ENCODE results near the gene BHLHE40. TPM values are rescaled to one million over a fixed set of nuclear protein-coding genes. Genes with fewer than 3 reads are reported as not detected.
"Not testable (repeated sequence)": the region's sequence is repeated elsewhere in the genome, so short reads cannot be mapped to it uniquely, and the experiment has no call there.

The BHLHE40 gene
- total RNA-seq, 1 donor from 2014 or later: 174 TPM

DNA sequence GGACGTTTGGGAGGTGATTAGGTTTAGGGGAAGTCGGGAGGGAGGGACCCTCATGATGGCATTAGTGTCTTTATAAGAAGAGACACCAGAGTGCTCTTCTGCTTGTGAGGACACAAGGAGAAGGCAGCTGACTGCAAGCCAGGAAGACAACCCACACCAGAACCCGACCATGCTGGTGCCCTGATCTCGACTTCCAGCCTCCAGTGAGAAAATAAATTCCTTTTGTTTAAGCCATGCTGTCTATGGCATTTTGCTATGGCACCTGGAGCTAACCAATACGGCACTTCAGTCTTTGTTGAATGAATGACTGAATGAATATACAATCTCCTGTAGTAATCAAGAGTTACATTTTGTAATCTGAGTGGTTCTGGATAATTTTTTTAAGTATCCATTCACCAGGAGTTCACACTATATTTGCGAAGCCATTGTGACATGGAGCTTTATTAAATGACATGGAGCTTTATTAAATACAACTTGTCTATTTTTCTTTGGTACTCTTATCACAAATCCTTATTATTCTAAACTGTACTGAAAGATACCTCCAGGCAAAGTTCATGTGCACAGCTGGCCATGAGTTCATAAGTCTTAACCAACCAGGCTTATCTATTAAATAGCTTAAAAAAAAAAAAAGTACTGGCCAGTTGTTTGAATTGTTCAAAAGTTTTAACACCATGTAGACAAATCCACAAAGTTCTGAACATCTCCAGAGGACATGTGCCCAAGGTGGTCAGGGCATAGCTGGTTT is 24.8 kb upstream of the BHLHE40 start:
- no peak for DNase-seq (ENCODE audit: low read depth)
- no peak overlapping the region for H3K4me3 ChIP-seq (ENCODE audit: low read depth, low read length)
- H3K36me3 ChIP-seq (ENCODE audit: control insufficient read depth, insufficient read depth, low read length): no peaks in the 10 kb centered on the region
- TF ChIP-seq, protein P1, sequence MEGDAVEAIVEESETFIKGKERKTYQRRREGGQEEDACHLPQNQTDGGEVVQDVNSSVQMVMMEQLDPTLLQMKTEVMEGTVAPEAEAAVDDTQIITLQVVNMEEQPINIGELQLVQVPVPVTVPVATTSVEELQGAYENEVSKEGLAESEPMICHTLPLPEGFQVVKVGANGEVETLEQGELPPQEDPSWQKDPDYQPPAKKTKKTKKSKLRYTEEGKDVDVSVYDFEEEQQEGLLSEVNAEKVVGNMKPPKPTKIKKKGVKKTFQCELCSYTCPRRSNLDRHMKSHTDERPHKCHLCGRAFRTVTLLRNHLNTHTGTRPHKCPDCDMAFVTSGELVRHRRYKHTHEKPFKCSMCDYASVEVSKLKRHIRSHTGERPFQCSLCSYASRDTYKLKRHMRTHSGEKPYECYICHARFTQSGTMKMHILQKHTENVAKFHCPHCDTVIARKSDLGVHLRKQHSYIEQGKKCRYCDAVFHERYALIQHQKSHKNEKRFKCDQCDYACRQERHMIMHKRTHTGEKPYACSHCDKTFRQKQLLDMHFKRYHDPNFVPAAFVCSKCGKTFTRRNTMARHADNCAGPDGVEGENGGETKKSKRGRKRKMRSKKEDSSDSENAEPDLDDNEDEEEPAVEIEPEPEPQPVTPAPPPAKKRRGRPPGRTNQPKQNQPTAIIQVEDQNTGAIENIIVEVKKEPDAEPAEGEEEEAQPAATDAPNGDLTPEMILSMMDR (IDR thresholded peaks at IDR 0.05; ENCODE audit: insufficient read depth, low read length, poor library complexity, severe bottlenecking): no peak
- no peaks in the 10 kb centered on the region for H3K27me3 ChIP-seq (ENCODE audit: control insufficient read depth, insufficient read depth, low read length)

DNA sequence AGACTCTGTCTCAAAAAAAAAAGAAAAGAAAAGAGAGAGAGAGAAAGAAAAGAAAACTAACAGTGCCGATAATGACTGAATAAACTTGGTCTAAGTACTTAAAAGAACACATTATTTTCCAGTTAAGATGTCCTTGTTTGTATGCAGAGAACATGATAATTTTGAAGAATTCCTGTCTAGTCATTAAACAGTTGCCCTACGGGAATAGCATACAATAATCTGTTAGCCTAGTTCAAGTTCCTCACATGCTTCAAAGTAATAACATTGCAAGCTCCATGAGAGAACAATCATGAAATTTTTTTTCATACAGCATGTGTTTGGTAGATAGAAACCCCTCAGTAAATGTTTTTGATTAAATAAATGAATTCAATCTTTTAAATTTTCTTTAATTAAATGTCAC is 23.1 kb upstream of the BHLHE40 start:
- Histone ChIP-seq H3K27me3 (ENCODE audit: control insufficient read depth, insufficient read depth, low read length) (no peaks in the 10 kb centered on the region), H3K36me3 (ENCODE audit: control insufficient read depth, insufficient read depth, low read length) (no peaks in the 10 kb centered on the region), H3K4me3 (ENCODE audit: low read depth, low read length) (no peak overlapping the region)
- no peak for DNase-seq (ENCODE audit: low read depth)
- TF ChIP-seq, protein P1 (IDR thresholded peaks at IDR 0.05; ENCODE audit: insufficient read depth, low read length, poor library complexity, severe bottlenecking): no peak

DNA sequence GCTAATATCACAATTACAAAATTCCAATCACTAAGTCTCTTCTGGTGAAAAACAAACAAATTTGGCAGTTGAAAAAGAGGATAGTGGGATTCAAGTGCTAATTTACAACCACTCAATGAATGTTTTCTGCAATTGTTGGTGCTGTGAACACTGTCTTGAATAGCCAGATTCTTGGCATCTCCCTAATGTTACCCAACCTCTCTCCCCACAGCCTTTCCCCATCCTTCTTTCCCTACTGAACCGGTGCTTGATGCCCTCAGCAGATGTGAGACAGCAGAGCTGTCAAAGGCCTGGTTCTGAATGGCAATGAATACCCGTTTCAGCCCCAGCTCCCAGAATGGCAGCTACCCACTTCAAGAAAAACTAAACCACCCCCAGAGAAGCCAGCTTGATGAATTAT is 22.5 kb upstream of the BHLHE40 start:
- TF ChIP-seq, protein P1 (IDR thresholded peaks at IDR 0.05; ENCODE audit: insufficient read depth, low read length, poor library complexity, severe bottlenecking): no peak
- no peak for DNase-seq (ENCODE audit: low read depth)

DNA sequence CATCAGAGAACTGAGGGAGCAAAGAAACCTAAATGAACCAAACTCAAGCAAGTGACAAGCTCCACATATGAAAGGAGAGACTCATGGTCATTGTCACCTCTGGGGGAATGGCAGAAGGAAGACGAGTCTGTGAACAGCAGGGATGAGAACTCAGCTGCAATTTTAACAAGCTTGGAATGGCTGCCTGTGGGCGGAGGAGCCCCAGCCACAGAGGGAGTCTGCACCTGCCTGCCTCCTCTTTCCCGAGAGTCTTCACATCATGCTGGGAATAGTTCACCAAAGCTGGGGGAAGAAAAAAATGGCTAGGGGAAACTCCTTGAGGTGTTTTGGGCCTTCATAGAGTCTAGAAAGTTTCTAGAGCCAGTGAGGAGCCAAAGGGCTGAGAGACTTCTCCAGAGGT is 21.3 kb upstream of the BHLHE40 start:
- Histone ChIP-seq H3K4me3 (ENCODE audit: low read depth, low read length) (no peak overlapping the region), H3K27me3 (ENCODE audit: control insufficient read depth, insufficient read depth, low read length) (no peaks in the 10 kb centered on the region), H3K36me3 (ENCODE audit: control insufficient read depth, insufficient read depth, low read length) (no peaks in the 10 kb centered on the region)
- no peak for DNase-seq (ENCODE audit: low read depth)
- TF ChIP-seq, protein P1 (IDR thresholded peaks at IDR 0.05; ENCODE audit: insufficient read depth, low read length, poor library complexity, severe bottlenecking): no peak

More for the DNA sequence above, 22.5 kb upstream of the BHLHE40 start:
- H3K36me3 ChIP-seq (ENCODE audit: control insufficient read depth, insufficient read depth, low read length): no peaks in the 10 kb centered on the region
- no peaks in the 10 kb centered on the region for H3K27me3 ChIP-seq (ENCODE audit: control insufficient read depth, insufficient read depth, low read length)
- H3K4me3 ChIP-seq (ENCODE audit: low read depth, low read length): no peak overlapping the region

DNA sequence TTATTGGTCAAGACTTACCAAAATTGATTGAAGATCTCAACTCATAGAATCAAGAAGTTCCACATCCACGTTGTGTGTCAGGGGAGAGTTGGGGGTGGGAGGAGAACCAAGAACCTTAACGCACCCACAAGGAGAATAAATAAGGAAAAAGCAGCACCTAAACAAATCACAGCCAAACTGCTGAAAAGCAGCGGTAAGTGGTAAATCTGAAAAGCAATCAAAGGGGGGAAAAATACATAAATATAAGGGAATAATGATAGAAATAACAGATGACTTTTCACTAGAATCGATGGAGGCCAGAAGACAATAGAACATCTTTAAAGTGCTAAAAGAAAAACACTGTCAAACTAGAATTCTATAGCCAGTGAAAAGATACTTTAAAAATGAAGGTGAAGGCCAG is 20.1 kb upstream of the BHLHE40 start:
- DNase-seq (ENCODE audit: low read depth): no peak

DNA sequence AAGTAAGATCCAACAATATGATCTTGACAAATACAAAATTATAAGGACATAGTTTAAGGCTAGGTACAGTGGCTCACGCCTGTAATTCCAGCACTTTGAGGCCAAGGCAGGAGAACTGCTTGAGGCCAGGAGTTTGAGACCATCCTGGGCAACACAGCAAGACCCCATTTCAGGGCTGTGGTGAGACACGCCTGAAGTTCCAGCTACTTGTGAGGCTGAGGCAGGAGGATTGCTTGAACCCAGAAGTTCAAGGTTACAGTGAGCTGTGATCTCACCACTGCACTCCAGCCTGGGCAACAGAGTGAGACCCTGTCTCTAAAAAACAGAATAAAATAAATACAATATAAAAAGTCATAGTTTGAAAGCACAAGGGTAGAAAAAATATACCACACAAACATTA is 17.4 kb upstream of the BHLHE40 start:
- not testable (repeated sequence) for H3K36me3 ChIP-seq (ENCODE audit: control insufficient read depth, insufficient read depth, low read length); H3K4me3 ChIP-seq (ENCODE audit: low read depth, low read length); H3K27me3 ChIP-seq (ENCODE audit: control insufficient read depth, insufficient read depth, low read length); DNase-seq (ENCODE audit: low read depth)

More for the DNA sequence above, 20.1 kb upstream of the BHLHE40 start:
- no peaks in the 10 kb centered on the region for H3K27me3 ChIP-seq (ENCODE audit: control insufficient read depth, insufficient read depth, low read length)
- TF ChIP-seq, protein P1 (IDR thresholded peaks at IDR 0.05; ENCODE audit: insufficient read depth, low read length, poor library complexity, severe bottlenecking): no peak
- no peaks in the 10 kb centered on the region for H3K36me3 ChIP-seq (ENCODE audit: control insufficient read depth, insufficient read depth, low read length)
- H3K4me3 ChIP-seq (ENCODE audit: low read depth, low read length): no peak overlapping the region

Data from kidney epithelial cell (primary cell).